GM12878 (cell line): ENCODE results near the gene EEF1AKMT2. TPM values are rescaled to one million over a fixed set of nuclear protein-coding genes. Genes with fewer than 3 reads are reported as not detected.

ENCODE experiments used
- ATAC-seq: fragments of 200-7000 bp; cut with Tn5 transposase; 3 replicates; pipeline ENCODE4 v1.9.1; 2020; ENCODE audit warnings: mild to moderate bottlenecking, moderate library complexity
- BruUV-seq: library from RNA; stranded (reverse); fragments of 400-500 nt; replicated peaks from 2 replicates; lab custom pipeline; 2021; lab: Mats Ljungman, UMichigan
- CTCF ChIA-PET: fragments of 300-600 bp; sonication (Branson Sonifier 250); formaldehyde crosslinking; extraction: SDS; loops from one replicate; lab custom pipeline; 2021; ENCODE audit warnings: inconsistent platforms; lab: Yijun Ruan, JAX
- POLR2A ChIA-PET: fragments of 350-600 bp; formaldehyde crosslinking; extraction: SDS; loops from one replicate; lab custom pipeline; 2021; ENCODE audit warnings: inconsistent platforms; lab: Charles Lee
- RAD21 ChIA-PET: fragments of 300-600 bp; sonication (Branson Sonifier 250); formaldehyde crosslinking; loops from one replicate; lab custom pipeline; 2023; ENCODE audit warnings: antibody characterized with exemption; ENCODE audit not compliant: unreplicated experiment; lab: Charles Lee
- SMC1A ChIA-PET: fragments of 300-600 bp; sonication (Branson Sonifier 250); formaldehyde crosslinking; loops from one replicate; lab custom pipeline; 2023; ENCODE audit not compliant: unreplicated experiment, uncharacterized antibody; lab: Charles Lee
- DNase-seq: peaks from one replicate; pipeline ENCODE4 v3.0.0-alpha.2; 2011; ENCODE audit warnings: low read depth, low spot score
- FAIRE-seq: peaks from 3 replicates; lab custom pipeline; 2011; peaks lifted over from hg19 to GRCh38; lab: Jason Lieb, UNC
- H2AFZ ChIP-seq: 2 replicates; pipeline ENCODE4 v1.6.0; 2011; ENCODE audit warnings: low read depth, low read length, control low read depth; ENCODE audit not compliant: control insufficient read depth
- H3K27ac ChIP-seq: 2 replicates; pipeline ENCODE4 v1.5.1; 2011; ENCODE audit warnings: control low read depth; ENCODE audit not compliant: control insufficient read depth, insufficient read depth
- H3K27me3 ChIP-seq, 2 experiments: replicated peaks in 1 of 2; 2 replicates each; pipeline versions ENCODE4 v1.6.0 to v1.6.1; 2011; ENCODE audit warnings: low read length in 1 of 2; ENCODE audit not compliant: control insufficient read depth in 2 of 2, insufficient read depth in 2 of 2
- H3K36me3 ChIP-seq, 2 experiments: 2 replicates each; pipeline ENCODE4 v1.5.1; 2011; ENCODE audit warnings: low read length in 1 of 2; ENCODE audit not compliant: control insufficient read depth in 2 of 2, insufficient read depth in 2 of 2
- H3K4me1 ChIP-seq: 2 replicates; pipeline ENCODE4 v1.6.1; 2011; ENCODE audit warnings: mild to moderate bottlenecking, low read length, moderate library complexity, mixed read lengths; ENCODE audit not compliant: control insufficient read depth, insufficient read depth
- H3K4me2 ChIP-seq: 2 replicates; pipeline ENCODE4 v1.6.0; 2011; ENCODE audit warnings: control low read depth; ENCODE audit not compliant: control insufficient read depth, insufficient read depth
- H3K4me3 ChIP-seq: fragments of 200-600 bp; sonication (generic); 2 replicates; pipeline ENCODE4 v1.5.1; 2016
- H3K79me2 ChIP-seq: 2 replicates; pipeline ENCODE4 v1.6.0; 2011; ENCODE audit warnings: low read length; ENCODE audit not compliant: control insufficient read depth, insufficient read depth
- H3K9ac ChIP-seq: 2 replicates; pipeline ENCODE4 v1.8.0; 2011; ENCODE audit warnings: low read length, control low read depth, mixed read lengths; ENCODE audit not compliant: control insufficient read depth, insufficient read depth
- H3K9me3 ChIP-seq: replicated peaks from 3 replicates; pipeline ENCODE4 v1.5.1; 2011; ENCODE audit warnings: mild to moderate bottlenecking, low read length; ENCODE audit not compliant: control insufficient read depth, insufficient read depth
- H4K20me1 ChIP-seq: 2 replicates; pipeline ENCODE4 v1.6.0; 2011; ENCODE audit not compliant: control insufficient read depth, insufficient read depth
- ASH2L ChIP-seq: fragments of 300-600, 200-600 bp; sonication (generic); IDR thresholded peaks from 2 replicates; pipeline ENCODE4 v1.6.1; 2017; ENCODE audit warnings: low read depth, mild to moderate bottlenecking, borderline replicate concordance
- ATF3 ChIP-seq: IDR thresholded peaks from 2 replicates; pipeline ENCODE4 v1.6.1; 2011; ENCODE audit warnings: low read depth, mild to moderate bottlenecking, low read length, moderate library complexity, borderline replicate concordance; ENCODE audit errors: extremely low read depth
- BACH1 ChIP-seq: fragments of 450-650 bp; IDR thresholded peaks from 2 replicates; pipeline ENCODE4 v1.6.1; 2017; ENCODE audit warnings: mild to moderate bottlenecking, borderline replicate concordance
- BCL11A ChIP-seq: IDR thresholded peaks from 2 replicates; pipeline ENCODE4 v1.6.1; 2011; ENCODE audit warnings: low read depth, low read length
- CHD1 ChIP-seq: IDR thresholded peaks from 2 replicates; pipeline ENCODE4 v1.6.1; 2012; ENCODE audit warnings: low read depth, low read length, improper control_type of control experiment
- DPF2 ChIP-seq: fragments of 450-650 bp; IDR thresholded peaks from 2 replicates; pipeline ENCODE4 v1.6.1; 2017; ENCODE audit warnings: mild to moderate bottlenecking
- ELK1 ChIP-seq: IDR thresholded peaks from 2 replicates; pipeline ENCODE4 v1.6.1; 2012; ENCODE audit warnings: low read depth, low read length, improper control_type of control experiment
- LARP7 ChIP-seq: fragments of 450-650 bp; IDR thresholded peaks from 2 replicates; pipeline ENCODE4 v1.6.1; 2017; ENCODE audit warnings: mild to moderate bottlenecking
- PAX8 ChIP-seq: fragments of 450-650 bp; IDR thresholded peaks from 2 replicates; pipeline ENCODE4 v1.6.1; 2017; ENCODE audit warnings: mild to moderate bottlenecking, moderate library complexity
- PKNOX1 ChIP-seq: fragments of 450-650 bp; IDR thresholded peaks from 2 replicates; pipeline ENCODE4 v1.6.1; 2016; ENCODE audit warnings: mild to moderate bottlenecking
- POLR2AphosphoS2 ChIP-seq: IDR thresholded peaks from 2 replicates; pipeline ENCODE4 v1.6.1; 2011; ENCODE audit warnings: low read depth, mild to moderate bottlenecking, low read length, improper control_type of control experiment, moderate library complexity
- RAD21 ChIP-seq: IDR thresholded peaks from 2 replicates; pipeline ENCODE4 v1.6.1; 2011; ENCODE audit warnings: mild to moderate bottlenecking, low read depth, low read length, moderate library complexity; ENCODE audit not compliant: insufficient read depth
- RAD51 ChIP-seq: fragments of 450-650 bp; IDR thresholded peaks from 2 replicates; pipeline ENCODE4 v1.6.1; 2016; ENCODE audit warnings: moderate library complexity, mild to moderate bottlenecking, inconsistent platforms
- RBBP5 ChIP-seq: fragments of 200-600 bp; sonication (generic); conservative IDR thresholded peaks from 2 replicates; pipeline ENCODE4 v1.6.1; 2016
- RUNX3 ChIP-seq: IDR thresholded peaks from 2 replicates; pipeline ENCODE4 v1.6.1; 2012; ENCODE audit warnings: low read length, inconsistent platforms
- SMAD1 ChIP-seq: fragments of 450-650 bp; IDR thresholded peaks from 2 replicates; pipeline ENCODE4 v1.6.1; 2018; ENCODE audit warnings: mild to moderate bottlenecking, low read depth; ENCODE audit not compliant: partially characterized antibody
- SRF ChIP-seq, 2 experiments: IDR thresholded peaks; 2 replicates each; pipeline ENCODE4 v1.6.1; 2011; ENCODE audit warnings: low read depth in 2 of 2, low read length in 2 of 2, mild to moderate bottlenecking in 1 of 2, moderate library complexity in 1 of 2
- TAF1 ChIP-seq: IDR thresholded peaks from 2 replicates; pipeline ENCODE4 v1.6.1; 2011; ENCODE audit warnings: mild to moderate bottlenecking, low read depth, low read length, borderline replicate concordance
- WRNIP1 ChIP-seq: IDR thresholded peaks from 2 replicates; pipeline ENCODE4 v1.6.1; 2011; ENCODE audit warnings: low read depth, low read length, improper control_type of control experiment, borderline replicate concordance
- ZBED1 ChIP-seq: IDR thresholded peaks from 2 replicates; pipeline ENCODE4 v1.6.1; 2016; ENCODE audit warnings: borderline replicate concordance
- ZNF217 ChIP-seq: fragments of 450-650 bp; IDR thresholded peaks from 2 replicates; pipeline ENCODE4 v1.6.1; 2017; ENCODE audit warnings: antibody characterized with exemption, mild to moderate bottlenecking
- WGBS: methylation state at CpG from one replicate; pipeline ENCODE4 v1.1.6; 2016; ENCODE audit warnings: low lambda C conversion rate; ENCODE audit not compliant: insufficient replicate concordance, insufficient coverage; ENCODE audit errors: missing lambda C conversion rate; 5-methylcytosine and 5-hydroxymethylcytosine counted together
- in situ Hi-C: fragments of 300-500 bp; cut with MboI; formaldehyde crosslinking; loops from 9 replicates; pipeline ENCODE4 v1.14.3; 2018; ENCODE audit warnings: mixed read lengths
- intact Hi-C: fragments of 100-400 bp; cut with micrococcal nuclease; formaldehyde crosslinking; loops from one replicate; pipeline ENCODE4 v1.14.2; 2022; ENCODE audit not compliant: unreplicated experiment
- polyA plus RNA-seq, 11 experiments: library from polyadenylated mRNA; depleted of rRNA in 4 of 11; unstranded in 6 of 11; stranded (reverse) in 5 of 11; fragments of >200 nt; fragmentation: Nextera tagmentation in 4 of 11; fragmentation: Illumina TruSeq in 1 of 11; extraction: Ambion mirVana in 4 of 11; extraction: Trizol in 1 of 11; gene quantifications; 1 replicate in 1 of 11; 2 replicates in 10 of 11; pipeline versions ENCODE4 v1.2.1 to v1.2.3, GENCODE V29; 2011 to 2016; ENCODE audit warnings: inconsistent platforms in 2 of 11, missing spikeins in 2 of 11, low read depth in 1 of 11
- total RNA-seq, 4 experiments: library from RNA; depleted of rRNA in 3 of 4; stranded (reverse); fragments of >200 nt in 3 of 4; fragmentation: Illumina TruSeq in 1 of 4; extraction: Trizol in 1 of 4; gene quantifications; 2 replicates each; pipeline versions ENCODE4 v1.2.1 to v1.2.3, GENCODE V29; 2013 to 2021

EEF1AKMT2 gene
- total and polyA plus RNA-seq, 10 of the 15 experiments (the other 5 are each of a cell fraction or from before 2014, with no cell fraction given): 9.1 to 29.3 (median 23.6) TPM

- peak; percentile 54 for FAIRE-seq
- H3K9ac ChIP-seq: peak overlapping the region; percentile 52
- peak overlapping the region; percentile 48 for H3K4me2 ChIP-seq
- H2AFZ ChIP-seq: peak overlapping the region; percentile 39; the same call in 1 of the 2 replicates
- no peaks in the 10 kb centered on the region for H3K9me3 ChIP-seq
- CTCF ChIA-PET: interaction anchor here (0.6 to 4.9 kb wide), 42 partner anchors 8 to 1588 kb away, joined by 3 to 319 read pairs (median 7); partner anchors contain the start of genes ABRAXAS2, BUB3, EEF1AKMT2 and LHPP
- H3K4me3 ChIP-seq: peak overlapping the region; percentile 84
- peaks cover 48% of the 10 kb centered on the region for H3K4me1 ChIP-seq
- 4% methylated on average over 13 of the region's 13 CpGs for WGBS
- no peaks in the 10 kb centered on the region for H3K27me3 ChIP-seq
- H3K36me3 ChIP-seq: no peaks in the 10 kb centered on the region; a peak in 1 of 4 replicates
- SMC1A ChIA-PET: interaction anchor here (0.6 to 8.0 kb wide), 45 partner anchors 8 to 324 kb away, joined by 3 to 351 read pairs (median 6); partner anchors contain the start of gene ABRAXAS2
- BruUV-seq: no TSS peak
- peak; percentile 77 for ATAC-seq
- peak overlapping the region; percentile 57 for H3K27ac ChIP-seq
- RAD21 ChIA-PET: interaction anchor here (0.7 to 8.2 kb wide), 51 partner anchors 8 to 268 kb away, joined by 3 to 360 read pairs (median 6); partner anchors contain the start of genes ABRAXAS2 and EEF1AKMT2
- POLR2A ChIA-PET: interaction anchor here (0.9 to 4.9 kb wide), 13 partner anchors 8 to 200 kb away, joined by 3 to 134 read pairs (median 4); no protein-coding TSS in a partner anchor
- no peak for DNase-seq
- intact Hi-C loops: loop anchor here (1.0 to 10.0 kb wide), 10 partner anchors 22 to 747 kb away; no protein-coding TSS in a partner anchor
- H3K79me2 ChIP-seq: peaks cover 47% of the 10 kb centered on the region
- H4K20me1 ChIP-seq: no peaks in the 10 kb centered on the region; the same call in 1 of the 2 replicates
- in situ Hi-C loops: loop anchor here (5.0 kb wide), 1 partner anchor 204 kb away; no protein-coding TSS in a partner anchor
- TF ChIP-seq RAD51 (no peak), ELK1 (no peak), ATF3 (no peak), CHD1 (no peak), BACH1 (no peak), RAD21 (peak; percentile 86), SRF (IDR thresholded peaks at IDR 0.05; ENCODE audit: low read depth in 2 of 2, low read length in 2 of 2) (no peak), TAF1 (no peak), DPF2 (peak; percentile 25; the same call in 1 of the 2 replicates), BCL11A (no peak), LARP7 (no peak), PKNOX1 (peak; percentile 67), ZNF217 (no peak), ASH2L (no peak), PAX8 (no peak), ZBED1 (no peak), POLR2AphosphoS2 (no peak), WRNIP1 (0 out of 2 replicates have a peak, but pooled peaks have one; percentile 19), SMAD1 (no peak), RBBP5 (no peak), RUNX3 (no peak)
Measured at GRCh38 chr10:124741281-124741921, 50.3 kb downstream of the EEF1AKMT2 start.
